ENCODE measurements around the gene AARS1.
A peak's percentile ranks its signal among the peaks of the same experiment; 100 is the strongest.
"Not testable (repeated sequence)": the region's sequence is repeated elsewhere in the genome, so short reads cannot be mapped to it uniquely, and the experiment has no call there.

AARS1 gene

GRCh38 chr16:70294385-70295025 is 5.2 kb upstream of the AARS1 start:
- H3K4me3 ChIP-seq = no peak overlapping the region
- TF ChIP-seq CTCF (IDR thresholded peaks at IDR 0.05) = no peak
- no peak overlapping the region for H3K27ac ChIP-seq
- no peak for DNase-seq (ENCODE audit: low spot score)

DNA sequence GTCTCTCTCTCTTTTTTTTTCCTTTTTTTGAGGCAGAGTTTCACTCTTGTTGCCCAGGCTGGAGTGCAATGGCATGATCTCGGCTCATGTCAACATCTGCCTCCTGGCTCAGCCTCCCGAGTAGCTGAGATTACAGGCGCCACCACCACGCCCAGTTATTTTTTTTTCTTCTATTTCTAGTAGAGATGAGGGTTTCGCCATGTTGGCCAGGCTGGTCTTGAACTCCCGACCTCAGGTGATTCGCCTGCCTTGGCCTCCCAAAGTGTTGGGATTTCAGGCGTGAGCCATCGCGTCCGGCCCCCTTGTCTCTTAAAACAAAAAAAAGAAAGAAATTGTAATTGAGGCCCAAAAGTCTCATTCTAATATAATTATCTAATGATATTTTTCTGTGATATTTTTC is 2.8 kb upstream of the AARS1 start:
- not testable (repeated sequence) for DNase-seq (ENCODE audit: low spot score); H3K4me3 ChIP-seq; H3K27ac ChIP-seq

DNA sequence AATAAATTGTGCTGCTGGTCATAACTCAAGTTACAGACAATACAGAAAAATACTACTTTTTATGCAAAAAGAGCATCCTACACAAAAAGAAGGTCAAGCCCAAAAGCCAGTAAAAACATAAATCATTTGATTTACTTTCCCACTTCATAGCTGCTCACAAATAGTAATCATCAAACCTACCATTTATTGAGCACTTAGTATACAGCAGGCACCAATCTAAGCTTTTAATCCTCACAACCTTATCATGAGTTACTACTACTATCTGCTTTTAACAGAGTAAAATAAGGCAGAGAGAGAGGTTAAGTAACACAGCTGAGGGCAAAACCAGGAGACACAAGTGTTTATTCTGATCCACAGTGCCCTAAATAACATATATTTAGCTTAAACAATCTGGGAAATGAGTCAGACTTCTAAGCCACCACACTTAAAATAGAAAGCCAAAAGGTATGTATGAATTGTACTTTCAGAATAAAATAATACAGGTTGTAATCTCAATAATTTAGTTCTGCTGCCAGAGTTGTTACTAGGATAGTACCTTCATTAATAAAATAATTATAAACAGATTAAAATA is 1.7 kb upstream of the AARS1 start:
- TF ChIP-seq CTCF (IDR thresholded peaks at IDR 0.05) = no peak
- no peak overlapping the region for H3K27ac ChIP-seq
- no peak for DNase-seq (ENCODE audit: low spot score)
- H3K4me3 ChIP-seq = no peak overlapping the region

DNA sequence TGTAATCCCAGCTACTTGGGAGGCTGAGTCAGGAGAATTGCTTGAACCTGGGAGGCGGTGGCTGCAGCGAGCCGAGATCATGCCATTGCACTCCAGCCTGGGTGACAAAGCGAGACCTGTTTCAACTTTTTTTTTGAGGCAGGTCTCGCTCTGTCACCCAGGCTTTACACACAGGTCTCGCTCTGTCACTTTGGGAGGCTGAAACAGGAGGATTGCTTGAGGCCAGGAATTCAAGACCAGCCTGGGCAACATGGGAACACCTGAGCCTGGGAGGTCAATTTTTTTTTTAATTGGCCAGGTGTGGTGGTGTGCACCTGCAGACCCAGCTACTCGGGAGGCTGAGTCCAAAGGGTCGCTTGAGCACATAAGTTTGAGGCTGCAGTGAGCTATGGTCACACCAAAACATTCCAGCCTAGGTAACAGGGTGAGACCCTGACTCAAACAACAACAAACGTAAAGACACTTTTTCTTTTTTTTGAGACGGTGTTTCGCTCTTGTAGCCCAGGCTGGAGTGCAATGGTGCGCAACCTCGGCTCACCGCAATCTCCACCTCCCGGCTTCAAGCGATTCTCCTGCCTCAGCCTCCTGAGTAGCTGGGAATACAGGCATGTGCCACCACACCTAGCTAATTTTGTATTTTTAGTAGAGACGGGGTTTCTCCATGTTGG is 1.9 kb downstream of the AARS1 start:
- not testable (repeated sequence) for DNase-seq (ENCODE audit: low spot score); H3K27ac ChIP-seq
- H3K4me3 ChIP-seq = peak overlapping the region; percentile 93

DNA sequence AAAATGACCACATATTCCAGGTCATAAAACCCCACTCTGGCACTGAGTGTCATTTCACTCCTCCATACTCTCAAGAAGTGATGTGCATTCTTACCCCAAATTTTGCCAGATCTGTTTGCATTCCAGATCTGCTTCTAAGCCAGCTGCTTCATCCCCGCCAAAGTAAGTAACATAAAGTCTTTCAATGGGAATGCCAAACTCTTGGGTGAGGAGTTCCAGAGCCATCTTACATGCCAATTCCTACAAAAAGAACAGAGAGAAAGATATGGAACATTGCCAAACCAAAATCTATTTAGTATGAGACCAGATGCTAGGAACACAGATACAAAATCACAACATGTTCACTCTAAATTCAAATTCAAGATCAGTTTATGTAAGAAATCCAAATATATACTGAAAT is 12.9 kb downstream of the AARS1 start:
- Histone ChIP-seq H3K4me3 (no peak overlapping the region), H3K27ac (no peak overlapping the region)
- no peak for TF ChIP-seq CTCF (IDR thresholded peaks at IDR 0.05)
- no peak for DNase-seq (ENCODE audit: low spot score)

DNA sequence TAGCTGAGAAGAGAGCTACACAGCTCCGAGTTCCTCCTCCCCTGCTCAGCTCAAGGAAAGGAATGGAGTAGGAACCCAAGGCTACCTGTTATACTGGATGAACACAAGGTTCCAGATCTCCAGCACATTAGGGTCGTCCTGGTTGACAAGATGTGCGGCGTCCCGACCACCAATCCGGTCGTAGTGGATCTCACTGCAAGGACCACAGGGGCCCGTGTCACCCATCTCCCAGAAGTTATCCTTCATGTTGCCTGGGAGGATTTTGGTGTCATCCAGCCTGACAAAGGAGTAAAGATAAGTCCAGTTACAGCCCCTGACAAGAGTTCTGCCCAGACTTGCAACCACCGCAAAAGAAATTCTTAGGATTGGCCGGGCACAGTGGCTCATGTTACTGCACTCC is 17.6 kb downstream of the AARS1 start:
- H3K4me3 ChIP-seq = no peak overlapping the region
- no peak overlapping the region for H3K27ac ChIP-seq
- no peak for TF ChIP-seq CTCF (IDR thresholded peaks at IDR 0.05)
- no peak for DNase-seq (ENCODE audit: low spot score)

- Histone ChIP-seq H3K27ac (no peak overlapping the region), H3K4me3 (no peak overlapping the region)
- DNase-seq (ENCODE audit: low spot score) = no peak
- TF ChIP-seq CTCF (IDR thresholded peaks at IDR 0.05) = no peak
Measured at GRCh38 chr16:70270176-70270575, 19.1 kb downstream of the AARS1 start.

DNA sequence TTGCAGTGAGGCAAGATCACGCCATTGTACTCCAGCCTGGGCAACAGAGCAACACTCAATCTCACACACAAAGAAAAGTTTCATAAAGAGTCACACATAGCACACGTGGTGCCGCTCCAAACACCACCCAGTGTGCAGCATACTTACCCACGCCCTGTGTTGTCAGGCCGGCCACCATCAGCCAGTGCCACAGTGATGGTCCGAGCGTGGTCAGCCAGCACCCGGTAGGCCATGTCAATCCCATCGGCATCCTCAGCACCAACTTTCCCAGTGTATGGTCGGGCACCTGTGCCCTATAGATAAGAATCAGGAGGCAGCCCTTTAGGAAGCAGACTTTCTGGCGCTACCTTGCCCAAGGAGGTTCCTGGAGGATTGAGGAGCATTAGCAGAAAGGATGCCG is 19.8 kb downstream of the AARS1 start:
- TF ChIP-seq CTCF (IDR thresholded peaks at IDR 0.05) = no peak

GRCh38 chr16:70267922-70268321 is 21.4 kb downstream of the AARS1 start:
- not testable (repeated sequence) for H3K4me3 ChIP-seq; DNase-seq (ENCODE audit: low spot score); H3K27ac ChIP-seq

More for the DNA sequence above, 19.8 kb downstream of the AARS1 start:
- H3K4me3 ChIP-seq = no peak overlapping the region
- no peak for DNase-seq (ENCODE audit: low spot score)
- no peak overlapping the region for H3K27ac ChIP-seq

Data from coronary artery (tissue), 2 donors.